GM12878 (cell line): ENCODE results near the gene NDST3.

Experiments
- CTCF ChIP-seq, 3 experiments: IDR thresholded peaks in 2 of 3; conservative IDR thresholded peaks in 1 of 3; 2 replicates each; pipeline ENCODE4 v1.5.1; 2011; ENCODE audit warnings: low read depth in 3 of 3, low read length in 3 of 3, mild to moderate bottlenecking in 3 of 3, control low read depth in 2 of 3, moderate library complexity in 2 of 3, inconsistent platforms in 1 of 3, mixed read lengths in 1 of 3; ENCODE audit not compliant: control insufficient read depth in 2 of 3, insufficient read depth in 1 of 3; ENCODE audit errors: extremely low read depth in 1 of 3
- DPF2 ChIP-seq: fragments of 450-650 bp; IDR thresholded peaks from 2 replicates; pipeline ENCODE4 v1.6.1; 2017; ENCODE audit warnings: mild to moderate bottlenecking
- ELK1 ChIP-seq: IDR thresholded peaks from 2 replicates; pipeline ENCODE4 v1.6.1; 2012; ENCODE audit warnings: low read depth, low read length, improper control_type of control experiment
- EP300 ChIP-seq, 2 experiments: fragments of 150-350 bp in 1 of 2; IDR thresholded peaks; 2 replicates each; pipeline ENCODE4 v1.6.1; 2011 to 2012; ENCODE audit warnings: low read depth in 2 of 2, low read length in 2 of 2, borderline replicate concordance in 1 of 2, improper control_type of control experiment in 1 of 2, inconsistent platforms in 1 of 2; ENCODE audit not compliant: control insufficient read depth in 1 of 2
- POLR2AphosphoS5 ChIP-seq: IDR thresholded peaks from 2 replicates; pipeline ENCODE4 v1.6.1; 2011; ENCODE audit warnings: mild to moderate bottlenecking, low read length, inconsistent platforms
- RCOR1 ChIP-seq: conservative IDR thresholded peaks from 2 replicates; pipeline ENCODE4 v1.6.1; 2012; ENCODE audit warnings: low read depth, low read length, improper control_type of control experiment
- RFX5 ChIP-seq: IDR thresholded peaks from 2 replicates; pipeline ENCODE4 v1.6.1; 2011; ENCODE audit warnings: low read depth, low read length, improper control_type of control experiment

GRCh38 chr4:118018381-118019145 lies 15.7 kb upstream of the NDST3 start:
- TF ChIP-seq RFX5: no peak
- no peak for TF ChIP-seq EP300 (IDR thresholded peaks at IDR 0.05; ENCODE audit: borderline replicate concordance in 1 of 2, control insufficient read depth in 1 of 2, low read depth in 2 of 2, low read length in 2 of 2)
- TF ChIP-seq POLR2AphosphoS5: no peak
- no peak for TF ChIP-seq RCOR1
- no peak for TF ChIP-seq CTCF (IDR thresholded peaks at IDR 0.05 in 2 of 3, conservative IDR thresholded peaks at IDR 0.05 in 1 of 3; ENCODE audit: control insufficient read depth in 2 of 3, extremely low read depth in 1 of 3, insufficient read depth in 1 of 3, low read depth in 3 of 3, low read length in 3 of 3)
- TF ChIP-seq ELK1: no peak
- no peak for TF ChIP-seq DPF2
